ENCODE measurements around the gene TK1.
"Not testable (repeated sequence)": the region's sequence is repeated elsewhere in the genome, so short reads cannot be mapped to it uniquely, and the experiment has no call there.

TK1 gene

DNA sequence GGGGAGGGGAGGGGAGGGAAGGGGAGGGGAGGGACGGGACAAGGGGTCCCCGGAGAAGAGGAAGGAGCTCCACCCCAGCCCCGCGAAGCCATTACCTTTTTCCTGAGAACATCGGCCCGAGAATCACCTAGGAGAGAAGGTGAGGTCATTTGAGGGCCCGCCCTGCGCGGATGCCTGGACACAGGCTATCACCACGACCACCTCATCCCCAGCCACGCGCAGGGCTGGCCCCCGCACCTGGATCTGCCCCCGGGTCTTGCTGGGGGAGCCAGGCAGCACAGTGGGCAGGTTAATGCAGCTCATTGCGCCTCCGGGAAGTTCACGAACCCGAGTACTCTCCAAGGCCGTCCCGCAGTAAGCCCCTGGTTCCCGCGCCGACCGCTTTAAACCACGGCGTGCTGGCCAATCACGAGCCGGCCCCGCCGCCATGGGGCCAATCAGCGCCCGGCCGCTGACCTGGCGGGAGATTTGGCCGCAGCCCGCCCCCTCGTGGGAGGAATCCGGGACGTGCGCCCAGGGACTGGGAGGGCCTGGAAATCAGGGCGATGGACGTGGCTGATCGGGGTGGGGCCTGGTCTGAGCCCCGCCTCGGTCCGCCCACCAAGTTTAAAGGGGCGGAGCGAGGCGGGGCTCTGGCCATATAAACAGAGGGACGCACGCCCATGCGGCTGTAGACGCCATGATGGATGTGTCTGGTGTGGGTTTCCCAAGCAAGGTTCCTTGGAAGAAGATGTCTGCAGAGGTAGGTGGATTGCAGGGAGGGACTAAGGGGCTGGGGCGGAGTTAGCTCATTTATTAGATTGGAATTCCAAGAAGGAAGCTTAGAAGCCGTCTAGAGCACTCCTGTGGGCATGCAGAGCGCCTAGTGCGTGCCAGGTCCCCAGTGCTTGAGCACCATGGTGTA, at the start of gene TK1, which contains the start of gene AFMID:
TK1 (minus strand) TSS at position 361 of the 904 bp plus-strand sequence; CDS start at position 303, 58 bp downstream.
AFMID (plus strand) TSS at position 671 of the 904 bp plus-strand sequence; CDS start at position 680, 9 bp downstream.
- DNase-seq = peak; percentile 94

DNA sequence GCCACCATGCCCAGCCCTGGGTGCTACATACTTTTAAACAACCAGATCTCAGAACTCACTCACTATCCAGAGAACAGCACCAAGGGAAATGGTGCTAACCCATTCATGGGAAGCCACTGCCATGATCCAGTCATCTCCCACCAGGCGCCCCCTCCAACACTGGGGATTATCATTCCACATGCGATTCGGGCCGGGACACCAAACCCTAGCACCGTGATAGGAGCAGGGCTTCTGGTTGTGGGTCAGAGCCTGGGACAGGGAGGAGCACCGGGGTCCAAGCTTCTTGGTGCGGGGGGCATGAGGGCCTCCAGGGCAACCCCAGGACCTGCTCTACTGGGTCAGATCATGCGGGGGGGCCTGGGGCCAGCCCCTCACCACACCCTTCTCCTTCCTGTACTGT, 49.0 kb upstream of the TK1 start:
- no peak for DNase-seq

DNA sequence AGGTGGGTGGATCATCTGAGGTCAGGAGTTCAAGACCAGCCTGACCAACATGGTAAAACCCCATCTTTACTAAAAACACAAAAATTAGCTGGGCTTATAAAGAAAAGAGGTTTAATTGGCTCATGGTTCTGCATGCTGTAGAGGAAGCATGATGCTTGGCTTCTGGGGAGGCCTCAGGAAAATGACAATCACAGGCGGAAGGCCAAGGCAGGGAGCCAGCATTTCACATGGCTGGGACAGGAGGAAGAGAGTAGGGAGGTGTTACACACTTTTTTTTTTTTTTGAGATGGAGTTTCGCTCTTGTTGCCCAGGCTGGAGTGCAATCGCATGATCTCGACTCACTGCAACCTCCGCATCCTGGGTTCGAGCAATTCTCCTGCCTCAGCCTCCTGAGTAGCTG, 48.2 kb upstream of the TK1 start:
- DNase-seq = not testable (repeated sequence)

DNA sequence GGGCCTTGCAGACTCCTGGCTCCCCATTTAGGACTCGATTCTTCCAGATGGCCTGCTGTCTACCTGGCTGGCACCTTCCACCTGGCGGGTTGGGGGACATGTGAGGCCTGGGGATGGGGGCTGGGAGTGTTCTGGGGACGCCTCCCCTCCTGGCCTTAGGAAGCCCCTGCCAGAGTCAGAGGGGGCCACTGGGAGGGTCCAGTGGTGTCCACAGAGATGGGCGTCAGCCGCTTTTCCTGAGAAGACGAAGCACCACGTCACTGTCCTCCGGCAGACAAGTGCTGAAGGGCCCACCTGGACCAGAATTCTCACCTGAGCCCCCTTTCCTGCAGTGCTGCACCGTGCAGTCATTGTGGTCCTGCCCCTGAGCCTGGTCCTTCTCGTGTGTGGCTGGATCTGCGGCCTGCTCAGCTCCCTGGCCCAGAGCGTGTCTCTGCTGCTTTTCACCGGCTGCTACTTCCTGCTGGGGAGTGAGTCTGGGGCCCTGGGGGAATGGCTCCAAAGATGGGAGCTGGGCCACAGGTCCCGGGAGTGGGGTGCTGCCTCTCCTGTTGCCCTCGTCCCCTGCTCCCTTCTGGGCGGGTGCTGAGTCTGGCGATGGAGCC, 47.5 kb upstream of the TK1 start:
- DNase-seq = no peak

- DNase-seq = no peak
These were observed 46.8 kb upstream of the TK1 start for GRCh38 chr17:78233678-78234077.

DNA sequence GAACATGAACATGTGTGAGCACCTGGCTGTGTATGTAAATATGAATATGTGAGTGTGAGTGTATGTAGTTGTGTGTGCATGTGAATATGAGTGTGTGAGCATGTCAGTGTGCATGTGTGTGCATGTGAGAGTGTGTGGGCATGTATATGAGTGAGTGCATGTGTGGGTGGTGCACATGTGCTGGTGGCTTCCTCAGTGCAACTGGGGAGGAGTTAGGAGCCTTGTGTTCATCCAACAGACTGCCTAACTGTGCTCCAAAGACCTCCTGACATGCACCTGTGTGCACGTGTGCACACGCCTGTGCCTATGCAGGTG, 46.0 kb upstream of the TK1 start:
- DNase-seq = no peak

DNA sequence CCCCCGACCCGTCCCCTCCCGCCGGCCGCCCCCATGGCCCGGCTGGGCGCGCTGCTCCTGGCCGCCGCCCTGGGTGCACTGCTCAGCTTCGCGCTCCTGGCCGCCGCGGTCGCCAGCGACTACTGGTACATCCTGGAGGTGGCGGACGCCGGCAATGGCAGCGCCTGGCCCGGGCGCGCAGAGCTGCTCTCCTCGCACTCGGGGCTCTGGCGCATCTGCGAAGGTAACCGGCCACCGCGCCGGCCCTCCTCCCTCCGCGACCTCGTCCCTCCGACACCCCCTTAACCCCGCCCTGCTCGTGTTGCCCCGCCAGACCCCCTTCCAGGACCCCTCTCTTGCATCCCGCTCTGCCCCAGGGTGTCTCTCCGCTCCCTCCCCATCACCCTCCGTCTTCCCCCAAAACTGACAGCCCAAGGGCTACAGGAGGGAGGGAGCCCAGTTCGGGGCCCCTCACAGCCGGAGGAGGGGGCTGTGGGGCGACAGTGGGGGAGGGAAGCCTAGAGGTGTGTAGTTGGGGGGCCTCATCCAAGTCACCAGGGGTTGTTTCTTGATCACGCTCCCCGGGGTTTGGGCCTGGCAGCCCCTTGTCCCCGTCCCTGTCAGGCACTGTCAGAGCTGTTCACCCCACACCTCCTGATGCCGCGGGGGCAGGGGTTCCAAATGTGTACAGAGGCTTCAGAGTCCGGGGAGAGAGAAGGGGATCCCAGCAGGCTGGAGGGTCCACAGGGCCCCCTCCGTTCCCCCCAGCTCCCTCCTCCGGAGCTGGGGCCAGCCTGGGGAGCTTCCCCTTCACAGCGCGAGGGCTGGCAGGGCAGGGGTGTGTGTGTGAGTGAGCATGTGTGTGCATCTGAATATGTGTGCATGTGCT, 45.4 kb upstream of the TK1 start:
- DNase-seq = no peak

DNA sequence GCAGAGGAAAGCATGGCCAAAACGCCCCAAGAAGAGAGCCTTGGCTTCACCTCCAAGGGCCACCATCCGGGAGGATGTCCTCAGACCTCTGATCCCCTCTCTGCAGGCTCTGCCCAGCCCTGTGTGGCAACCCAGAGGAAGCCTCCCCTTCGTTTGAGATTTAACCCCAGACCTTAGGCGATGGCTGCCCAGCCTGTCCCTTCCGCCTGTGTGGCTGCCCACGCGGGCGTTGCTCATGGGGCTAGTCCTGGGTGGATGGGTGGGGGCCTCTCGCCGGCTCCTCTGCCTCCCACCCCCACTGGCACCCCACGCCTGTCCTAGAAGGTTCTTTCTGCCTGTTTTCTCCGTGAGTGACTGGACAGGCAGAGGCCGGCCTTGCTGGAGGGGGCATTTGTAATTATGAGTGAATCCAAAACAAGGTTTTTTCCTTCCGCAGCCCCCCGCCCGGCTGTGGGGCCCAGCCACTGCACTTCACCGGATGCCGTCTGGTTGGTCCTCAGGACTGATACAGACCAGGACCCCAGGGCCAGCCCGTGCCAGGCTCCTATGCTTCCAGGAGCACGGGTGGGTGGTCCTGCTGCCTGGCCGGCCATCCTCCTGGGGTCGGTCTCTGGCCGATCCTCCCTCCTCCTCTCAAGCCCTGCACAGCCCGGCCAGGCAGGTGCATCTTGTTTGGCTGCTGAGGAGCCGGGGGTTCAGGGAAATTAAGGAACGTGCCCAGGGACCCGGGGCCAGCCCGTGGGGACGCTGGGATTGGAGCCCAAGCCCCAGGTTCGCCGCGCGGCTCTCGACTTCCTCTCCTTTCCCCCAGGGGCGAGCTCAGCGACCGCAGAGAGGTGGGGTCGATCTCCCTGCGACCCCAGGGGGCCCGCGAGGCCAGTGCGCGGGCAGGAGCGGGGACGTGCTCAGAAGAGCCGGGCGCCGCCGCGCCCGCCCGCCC, 44.4 kb upstream of the TK1 start, which contains the start of gene TMEM235:
TMEM235 (plus strand) TSS at position 636 of the 940 bp plus-strand sequence. CDS start 393 bp downstream, outside the sequence.
- no peak for DNase-seq

GRCh38 chr17:78230252-78230962, 43.6 kb upstream of the TK1 start:
- DNase-seq = no peak

- DNase-seq = no peak
These were observed 41.3 kb upstream of the TK1 start for GRCh38 chr17:78228176-78228575.

DNA sequence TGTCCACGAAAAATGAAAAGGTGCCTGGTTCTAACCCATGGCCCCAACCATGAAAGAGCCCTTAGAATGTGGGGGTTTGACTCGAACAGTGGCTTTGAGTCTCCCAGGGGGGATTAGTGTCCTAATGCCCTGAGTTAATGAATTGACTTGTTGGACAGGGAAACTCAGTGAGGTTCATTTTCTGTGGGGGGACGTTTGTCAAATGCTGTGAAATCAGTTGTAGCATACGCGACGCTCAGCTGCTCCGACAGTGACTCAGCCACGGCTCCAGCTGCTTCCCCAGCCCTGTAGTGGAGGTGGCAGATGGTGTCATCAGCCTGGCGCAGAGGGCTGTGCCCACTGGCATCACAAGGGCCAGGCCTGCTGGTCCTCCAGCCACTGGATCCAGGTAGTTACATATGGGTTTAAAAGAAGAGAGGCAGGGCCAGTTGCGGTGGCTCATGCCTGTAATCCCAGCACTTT, 40.6 kb upstream of the TK1 start:
- no peak for DNase-seq

DNA sequence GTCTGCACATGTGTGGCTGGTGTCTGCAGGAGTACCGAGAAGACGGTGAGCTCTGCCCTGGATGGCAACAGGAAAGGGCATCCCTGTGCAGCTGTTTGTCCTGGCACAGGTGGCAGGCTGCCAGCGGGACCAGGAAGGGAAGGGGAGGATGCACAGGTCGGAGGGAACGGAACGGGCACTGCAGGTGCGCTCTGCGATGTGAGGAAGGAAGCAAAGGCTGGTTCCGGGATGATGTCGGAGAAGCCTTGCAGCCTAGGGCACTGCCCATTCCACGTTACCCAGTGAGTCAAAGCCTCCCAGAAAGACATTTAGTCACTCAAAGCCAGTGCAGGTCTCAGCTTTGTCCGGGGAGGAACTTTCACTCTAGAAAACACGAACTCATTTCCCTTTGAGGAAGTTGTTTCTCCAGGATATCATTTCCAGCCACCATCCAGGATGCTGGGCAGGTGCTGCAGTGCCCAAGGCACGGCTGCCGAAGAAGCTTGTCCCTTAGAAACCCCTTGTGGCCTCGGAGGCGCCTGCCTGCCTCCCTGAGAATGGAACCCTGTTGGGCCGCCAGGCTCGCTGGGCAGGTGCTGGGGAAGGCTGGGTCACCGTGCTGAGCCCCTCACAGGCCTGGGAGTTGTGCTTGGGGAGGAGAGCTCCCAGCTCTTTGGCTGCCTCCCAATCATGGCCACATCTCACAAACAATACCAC, 40.1 kb upstream of the TK1 start:
- no peak for DNase-seq

DNA sequence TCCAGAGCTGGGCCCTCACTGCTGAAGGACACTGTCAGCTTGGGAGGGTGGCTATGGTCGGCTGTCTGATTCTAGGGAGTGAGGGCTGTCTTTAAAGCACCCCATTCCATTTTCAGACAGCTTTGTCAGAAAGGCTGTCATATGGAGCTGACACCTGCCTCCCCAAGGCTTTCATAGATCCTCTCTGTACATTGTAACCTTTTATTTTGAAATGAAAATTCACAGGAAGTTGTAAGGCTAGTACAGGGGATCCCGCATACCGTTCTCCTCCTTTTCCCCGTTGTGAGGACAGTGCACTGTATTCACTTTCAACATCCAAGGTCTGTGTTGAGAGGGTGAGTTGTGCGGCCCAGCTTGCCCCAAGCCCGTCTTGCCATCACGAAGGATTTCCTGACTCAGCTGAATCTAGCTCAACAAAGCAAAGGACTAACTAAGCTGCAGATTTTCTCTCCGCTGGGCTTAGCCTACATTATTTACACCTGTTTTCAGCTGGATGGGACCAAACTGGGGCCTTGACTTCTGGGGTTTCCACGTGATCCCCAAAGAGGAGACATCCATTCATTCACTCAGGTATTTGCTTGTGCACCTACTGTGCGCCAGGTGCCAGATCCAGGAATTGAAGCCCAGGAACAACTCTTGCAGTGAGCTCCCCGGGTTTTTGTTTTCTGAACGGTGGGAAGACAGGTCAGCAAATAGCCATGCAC, 39.4 kb upstream of the TK1 start:
- no peak for DNase-seq

DNA sequence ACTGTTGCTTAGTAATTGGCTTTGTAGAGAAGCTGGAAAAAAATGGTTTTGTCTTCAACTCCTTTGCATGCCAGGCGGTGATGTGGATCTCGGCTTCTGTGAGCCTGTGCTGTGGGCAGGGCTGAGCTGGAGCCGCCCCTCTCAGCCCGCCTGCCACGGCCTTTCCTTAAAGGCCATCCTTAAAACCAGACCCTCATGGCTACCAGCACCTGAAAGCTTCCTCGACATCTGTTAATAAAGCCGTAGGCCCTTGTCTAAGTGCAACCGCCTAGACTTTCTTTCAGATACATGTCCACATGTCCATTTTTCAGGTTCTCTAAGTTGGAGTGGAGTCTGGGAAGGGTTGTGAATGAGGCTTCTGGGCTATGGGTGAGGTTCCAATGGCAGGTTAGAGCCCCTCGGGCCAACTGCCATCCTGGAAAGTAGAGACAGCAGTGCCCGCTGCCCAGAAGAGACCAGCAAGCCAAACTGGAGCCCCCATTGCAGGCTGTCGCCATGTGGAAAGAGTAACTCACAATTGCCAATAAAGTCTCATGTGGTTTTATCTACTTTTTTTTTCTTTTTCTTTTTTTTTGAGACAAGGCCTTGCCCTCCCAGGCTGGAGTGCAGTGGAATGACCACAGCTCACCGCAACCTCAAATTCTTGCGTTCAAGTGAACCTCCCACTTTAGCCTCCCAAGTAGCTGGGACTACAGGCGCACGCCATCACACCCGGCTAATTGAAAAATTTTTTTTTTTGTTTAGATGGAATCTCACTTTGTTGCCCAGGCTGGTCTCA, 38.4 kb upstream of the TK1 start:
- no peak for DNase-seq

DNA sequence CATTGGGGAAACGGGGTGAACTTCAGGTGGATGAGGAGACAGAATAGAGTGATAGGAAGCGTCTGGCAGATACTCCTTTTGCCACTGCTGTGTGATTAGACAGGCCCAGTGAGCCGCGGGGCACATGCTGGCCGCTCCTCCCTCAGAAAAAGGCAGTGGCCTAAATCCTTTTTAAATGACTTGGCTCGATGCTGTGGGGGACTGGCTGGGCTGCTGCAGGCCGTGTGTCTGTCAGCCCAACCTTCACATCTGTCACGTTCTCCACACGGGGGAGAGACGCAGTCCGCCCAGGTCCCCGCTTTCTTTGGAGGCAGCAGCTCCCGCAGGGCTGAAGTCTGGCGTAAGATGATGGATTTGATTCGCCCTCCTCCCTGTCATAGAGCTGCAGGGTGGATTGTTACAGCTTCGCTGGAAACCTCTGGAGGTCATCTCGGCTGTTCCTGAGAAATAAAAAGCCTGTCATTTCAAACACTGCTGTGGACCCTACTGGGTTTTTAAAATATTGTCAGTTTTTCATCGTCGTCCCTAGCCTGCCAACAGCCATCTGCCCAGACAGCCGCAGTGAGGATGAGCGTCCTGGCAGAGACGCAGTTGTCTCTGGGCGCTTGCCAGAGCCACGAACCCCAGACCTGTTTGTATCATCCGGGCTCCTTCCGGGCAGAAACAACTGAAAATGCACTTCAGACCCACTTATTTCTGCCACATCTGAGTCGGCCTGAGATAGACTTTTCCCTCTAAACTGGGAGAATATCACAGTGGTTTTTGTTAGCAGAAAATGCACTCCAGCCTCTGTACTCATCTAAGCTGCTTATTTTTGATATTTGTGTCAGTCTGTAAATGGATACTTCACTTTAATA, 37.6 kb upstream of the TK1 start:
- DNase-seq = no peak

GRCh38 chr17:78223765-78224164, 36.9 kb upstream of the TK1 start:
- no peak for DNase-seq

DNA sequence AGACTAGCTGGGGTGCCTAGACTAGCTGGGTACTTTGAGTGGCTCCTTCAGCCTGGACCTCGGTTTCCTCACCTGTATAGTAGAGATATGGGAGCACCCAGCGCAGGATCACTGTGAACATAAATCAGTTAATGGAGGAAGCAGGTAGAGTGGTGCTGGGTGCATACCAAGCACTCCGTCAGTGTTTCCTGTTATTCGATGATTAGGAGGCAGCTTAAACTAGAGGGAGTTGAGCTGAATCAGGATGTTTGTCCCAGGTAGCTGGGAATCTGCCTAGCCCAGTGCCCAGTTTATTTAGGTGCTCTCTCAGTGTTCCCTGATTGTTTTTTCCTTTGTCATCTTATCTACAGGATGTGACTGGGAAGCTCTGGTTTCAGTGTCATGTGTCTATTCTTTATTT, 36.2 kb upstream of the TK1 start:
- DNase-seq = no peak
